ENCODE measurements around the gene LRRK2. TPM values are rescaled to one million over a fixed set of nuclear protein-coding genes. Genes with fewer than 3 reads are reported as not detected.
"Not testable (repeated sequence)": the region's sequence is repeated elsewhere in the genome, so short reads cannot be mapped to it uniquely, and the experiment has no call there.

The LRRK2 gene
- total RNA-seq, 2 experiments from 2014 or later = 0.21 to 0.80 TPM

DNA sequence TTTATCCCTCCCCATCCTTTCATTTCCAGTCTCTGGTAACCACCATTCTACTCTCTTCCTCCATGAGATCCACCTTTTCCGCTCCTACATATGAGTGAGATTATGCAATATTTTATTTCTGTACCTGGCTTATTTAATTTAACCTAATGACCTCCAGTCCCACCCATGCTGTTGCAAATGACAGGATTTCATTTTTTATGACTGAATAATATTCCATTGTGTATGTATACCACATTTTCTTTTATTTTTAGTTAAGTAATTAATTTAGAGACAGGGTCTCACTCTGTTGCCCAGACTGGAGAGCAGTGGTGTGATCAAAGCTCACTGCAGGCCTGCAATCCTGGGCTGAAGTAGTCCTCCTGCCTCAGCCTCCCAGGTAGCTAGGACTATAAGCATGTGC is 2.6 kb downstream of the LRRK2 start:
- no peak for DNase-seq

DNA sequence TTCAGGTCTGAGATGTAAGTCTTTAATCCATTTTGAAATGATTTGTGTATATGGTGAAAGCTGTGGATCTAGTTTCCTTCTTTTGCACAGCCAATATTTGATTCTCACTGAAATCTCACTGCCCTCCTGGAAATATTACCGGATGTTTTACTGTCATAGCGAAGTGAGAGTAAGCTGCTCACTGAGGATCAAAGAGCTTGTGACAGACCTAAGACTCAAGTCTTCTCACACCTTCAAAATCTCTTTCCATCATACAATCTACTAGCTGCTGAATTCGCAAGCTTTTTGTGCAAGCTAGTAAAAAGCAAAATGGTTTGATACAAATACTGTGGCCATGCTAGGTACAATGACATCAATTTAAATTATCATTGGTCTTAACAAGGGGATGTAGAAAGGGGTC is 3.9 kb downstream of the LRRK2 start:
- peaks cover 39% of the 10 kb centered on the region for H3K27me3 Mint-ChIP-seq
- peaks cover 5% of the 10 kb centered on the region for H3K4me1 Mint-ChIP-seq
- H3K9me3 Mint-ChIP-seq = no peaks in the 10 kb centered on the region
- H3K4me3 Mint-ChIP-seq = no peak overlapping the region
- H3K36me3 Mint-ChIP-seq = no peaks in the 10 kb centered on the region
- no peak overlapping the region for H3K27ac Mint-ChIP-seq
- no peak for DNase-seq

More for the DNA sequence above, 2.6 kb downstream of the LRRK2 start:
- H3K36me3 Mint-ChIP-seq = no peaks in the 10 kb centered on the region
- H3K27ac Mint-ChIP-seq = no peak overlapping the region
- no peak overlapping the region for H3K4me3 Mint-ChIP-seq
- peaks cover 5% of the 10 kb centered on the region for H3K4me1 Mint-ChIP-seq
- H3K27me3 Mint-ChIP-seq = peaks cover 49% of the 10 kb centered on the region
- no peaks in the 10 kb centered on the region for H3K9me3 Mint-ChIP-seq

DNA sequence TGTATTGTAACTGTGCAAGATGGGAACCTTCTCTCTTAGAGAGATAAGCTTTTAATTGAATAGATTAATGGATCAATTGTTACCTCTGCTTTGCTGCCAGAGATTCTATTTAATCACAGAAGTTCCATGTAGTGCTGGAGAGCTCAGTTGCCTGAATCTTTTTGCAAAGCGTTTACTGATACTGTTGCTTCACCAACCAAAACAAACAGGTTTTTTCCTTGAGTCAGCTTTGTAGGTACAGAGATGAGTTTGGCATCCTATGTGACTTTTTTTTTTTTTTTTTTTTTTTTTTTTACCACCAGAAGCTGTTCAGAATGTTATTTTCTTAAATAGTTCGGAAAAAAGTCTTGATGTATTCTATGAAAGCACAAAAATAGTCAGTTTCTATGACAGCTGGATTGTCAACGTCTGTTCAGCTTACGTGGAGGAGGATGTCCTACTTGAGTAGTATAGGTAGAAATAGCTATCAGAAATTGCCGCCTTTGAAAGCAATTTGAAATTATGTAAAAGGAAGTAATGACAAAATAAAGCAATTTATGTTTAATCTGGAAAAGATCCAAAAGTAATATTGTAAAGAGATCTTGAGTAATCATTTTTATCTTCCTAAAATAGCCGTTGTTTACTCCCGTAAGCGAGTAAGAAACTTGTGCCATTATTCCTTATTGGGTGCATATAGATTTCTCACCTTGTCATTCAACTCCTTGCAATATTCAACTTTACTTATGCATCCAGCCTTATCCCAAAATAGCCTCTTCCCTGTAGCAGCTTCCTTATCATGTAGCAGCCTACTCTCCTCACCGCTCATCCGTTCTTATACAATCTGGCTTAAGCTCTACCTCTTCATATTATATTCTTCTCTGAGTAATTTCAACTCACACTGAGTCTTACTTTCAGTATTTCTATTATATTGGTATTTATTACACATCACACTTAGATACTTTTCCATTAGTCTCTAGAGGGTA is 5.2 kb downstream of the LRRK2 start:
- Mint-ChIP-seq H3K36me3 (no peaks in the 10 kb centered on the region), H3K9me3 (no peaks in the 10 kb centered on the region), H3K4me1 (no peaks in the 10 kb centered on the region), H3K4me3 (no peak overlapping the region), H3K27ac (no peak overlapping the region), H3K27me3 (peaks cover 31% of the 10 kb centered on the region)
- DNase-seq = no peak

DNA sequence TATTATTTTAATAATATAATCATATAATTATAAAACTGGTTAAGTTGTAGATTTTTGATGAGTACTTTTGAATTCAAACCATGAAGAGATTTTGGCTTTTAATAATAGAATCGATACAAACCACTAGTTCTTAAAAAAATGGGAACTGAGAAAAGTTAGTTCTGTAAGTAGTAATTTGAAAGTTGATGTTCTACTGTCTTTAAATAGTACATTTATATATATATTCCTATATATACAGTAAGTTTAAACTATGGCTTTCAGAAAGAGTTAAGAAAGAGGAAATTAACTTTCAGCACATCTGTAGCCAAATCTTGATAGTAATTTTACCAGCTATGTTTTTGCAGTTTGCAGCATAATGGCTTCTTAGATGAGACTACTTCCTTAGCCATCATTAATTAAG is 7.8 kb downstream of the LRRK2 start:
- no peak overlapping the region for H3K27ac Mint-ChIP-seq
- H3K27me3 Mint-ChIP-seq = peaks cover 9% of the 10 kb centered on the region
- H3K4me3 Mint-ChIP-seq = no peak overlapping the region
- H3K9me3 Mint-ChIP-seq = no peaks in the 10 kb centered on the region
- DNase-seq = no peak
- H3K4me1 Mint-ChIP-seq = no peaks in the 10 kb centered on the region
- H3K36me3 Mint-ChIP-seq = no peaks in the 10 kb centered on the region

DNA sequence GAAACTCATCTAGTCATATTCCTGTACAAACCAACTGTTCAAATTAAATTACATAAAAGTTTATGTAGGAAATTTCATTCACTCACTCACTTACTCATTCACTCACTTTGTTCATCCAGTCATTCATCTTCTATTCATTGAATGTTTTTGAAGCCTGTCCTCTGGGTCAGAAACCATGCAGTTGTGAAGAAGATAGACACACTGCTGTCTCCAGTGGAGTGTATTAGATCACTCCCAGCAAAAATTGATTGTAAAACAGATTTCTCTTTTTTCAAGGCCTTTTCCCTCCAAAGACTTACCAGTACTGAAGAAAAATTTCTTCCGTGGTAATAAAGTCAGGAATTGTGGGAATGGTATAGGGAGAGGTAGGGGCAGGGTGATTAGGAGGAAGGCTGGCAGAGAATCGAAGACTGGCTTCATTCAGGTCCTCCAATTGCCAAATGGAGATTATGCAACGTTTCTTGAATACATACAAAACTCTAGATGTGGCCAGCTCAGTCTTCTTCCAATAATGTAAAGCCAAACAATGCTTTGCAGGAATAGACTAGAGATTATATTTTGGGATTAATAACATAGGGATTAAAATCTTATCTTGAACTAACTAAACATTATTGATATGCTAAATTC is 9.1 kb downstream of the LRRK2 start:
- Mint-ChIP-seq H3K36me3 (no peaks in the 10 kb centered on the region), H3K4me1 (no peaks in the 10 kb centered on the region), H3K9me3 (no peaks in the 10 kb centered on the region), H3K27ac (no peak overlapping the region), H3K27me3 (peaks cover 4% of the 10 kb centered on the region), H3K4me3 (no peak overlapping the region)
- no peak for DNase-seq

DNA sequence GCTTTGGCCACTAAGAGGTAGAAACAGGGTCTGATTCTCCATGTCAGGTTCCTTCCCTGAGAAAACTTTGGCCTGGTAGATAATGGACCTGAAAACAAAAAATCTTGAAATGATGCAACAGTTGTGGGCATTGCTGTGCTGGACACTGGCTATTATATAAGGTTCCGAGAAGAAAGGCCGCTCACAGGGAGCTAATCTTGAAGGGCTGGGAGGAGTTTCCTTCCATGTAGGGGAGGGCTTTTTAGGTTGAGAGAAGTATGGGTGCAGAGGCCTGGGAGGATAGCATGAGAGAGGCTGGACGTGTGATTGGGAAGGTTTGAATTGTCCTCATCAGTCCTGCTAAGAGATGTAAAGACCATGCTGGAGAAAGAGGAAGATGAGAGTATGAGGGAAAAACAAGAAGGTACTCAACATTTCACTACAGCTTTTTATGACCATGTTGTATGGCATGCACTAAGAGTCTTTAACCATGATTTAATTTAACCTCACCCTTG is 11.6 kb downstream of the LRRK2 start:
- no peaks in the 10 kb centered on the region for H3K36me3 Mint-ChIP-seq
- no peaks in the 10 kb centered on the region for H3K9me3 Mint-ChIP-seq
- H3K27me3 Mint-ChIP-seq = peaks cover 4% of the 10 kb centered on the region
- DNase-seq = no peak
- no peak overlapping the region for H3K4me3 Mint-ChIP-seq
- H3K4me1 Mint-ChIP-seq = no peaks in the 10 kb centered on the region
- no peak overlapping the region for H3K27ac Mint-ChIP-seq

DNA sequence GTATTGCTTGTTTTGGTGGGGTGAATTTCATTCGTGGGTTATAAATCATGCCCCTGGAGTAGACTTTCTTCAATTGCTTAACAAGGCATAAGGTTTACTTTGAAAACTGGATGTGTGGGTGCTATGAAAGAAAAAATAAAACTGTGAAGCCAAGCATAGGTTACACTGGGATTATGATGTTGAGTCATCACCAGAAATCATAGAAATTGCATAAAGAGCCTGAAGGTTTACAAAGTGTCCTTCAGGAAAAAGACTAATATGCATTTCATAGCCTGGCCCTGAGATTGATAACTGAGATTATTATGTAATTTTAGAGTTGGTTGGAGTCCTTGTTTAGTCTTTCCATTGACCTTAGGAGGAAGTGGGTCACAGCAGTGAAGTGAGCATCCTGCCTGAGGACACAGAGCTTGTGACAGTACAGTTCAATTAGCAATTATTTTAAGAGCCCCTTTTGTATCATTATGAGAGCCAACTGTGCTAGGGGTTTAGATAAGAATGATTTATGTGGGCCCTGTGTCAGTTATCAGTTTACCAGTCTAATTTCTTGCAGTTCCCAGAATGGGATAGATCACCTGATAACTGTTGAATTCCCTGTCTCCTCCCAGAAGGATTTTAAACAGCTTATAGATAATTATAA is 13.6 kb downstream of the LRRK2 start:
- Mint-ChIP-seq H3K9me3 (no peaks in the 10 kb centered on the region), H3K36me3 (no peaks in the 10 kb centered on the region), H3K4me3 (no peak overlapping the region), H3K27ac (no peak overlapping the region), H3K4me1 (no peaks in the 10 kb centered on the region), H3K27me3 (no peaks in the 10 kb centered on the region)
- DNase-seq = no peak

DNA sequence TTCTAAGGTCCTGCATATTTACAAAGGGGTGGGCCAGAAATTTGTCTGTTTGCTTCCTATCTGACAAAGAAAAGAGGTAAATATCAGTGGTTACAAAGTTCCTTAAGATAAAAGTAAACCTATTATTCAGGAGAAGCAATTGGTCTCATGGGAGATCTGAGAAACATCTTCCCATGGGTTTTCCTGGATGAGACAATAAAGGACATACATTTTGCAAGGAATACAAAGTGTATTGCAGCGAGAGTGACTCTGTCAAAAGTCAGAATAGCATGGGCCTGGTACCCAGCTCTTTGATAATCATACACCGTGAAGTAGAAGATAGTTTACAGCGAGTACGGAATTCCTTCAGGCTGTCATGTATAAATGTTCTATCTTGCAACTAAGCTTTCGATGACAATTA is 14.2 kb downstream of the LRRK2 start:
- Mint-ChIP-seq H3K4me3 (no peak overlapping the region), H3K9me3 (no peaks in the 10 kb centered on the region), H3K4me1 (no peaks in the 10 kb centered on the region), H3K36me3 (no peaks in the 10 kb centered on the region), H3K27ac (no peak overlapping the region), H3K27me3 (no peaks in the 10 kb centered on the region)
- no peak for DNase-seq

DNA sequence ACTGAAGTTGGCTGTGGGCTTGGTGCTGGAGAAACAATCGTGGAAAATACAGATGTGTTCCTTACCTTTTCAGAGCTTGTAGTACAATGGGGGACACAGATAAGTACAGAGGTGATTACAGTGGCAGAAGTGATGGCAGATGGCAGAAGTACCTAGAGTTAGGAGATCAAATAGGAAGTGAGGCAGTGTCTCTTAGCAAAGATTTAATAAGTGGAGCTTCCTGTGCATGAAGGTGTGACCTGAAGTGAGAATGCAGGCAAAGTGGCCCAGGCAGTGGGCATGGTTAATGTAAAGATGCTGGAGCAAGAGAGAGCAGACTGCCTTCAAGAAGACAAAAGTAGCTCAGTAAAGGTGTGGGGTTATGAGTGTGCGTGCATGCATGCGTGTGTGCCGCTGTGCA is 16.0 kb downstream of the LRRK2 start:
- no peak overlapping the region for H3K4me3 Mint-ChIP-seq
- H3K4me1 Mint-ChIP-seq = no peaks in the 10 kb centered on the region
- no peaks in the 10 kb centered on the region for H3K9me3 Mint-ChIP-seq
- H3K36me3 Mint-ChIP-seq = no peaks in the 10 kb centered on the region
- DNase-seq = no peak
- no peak overlapping the region for H3K27ac Mint-ChIP-seq
- H3K27me3 Mint-ChIP-seq = no peaks in the 10 kb centered on the region

DNA sequence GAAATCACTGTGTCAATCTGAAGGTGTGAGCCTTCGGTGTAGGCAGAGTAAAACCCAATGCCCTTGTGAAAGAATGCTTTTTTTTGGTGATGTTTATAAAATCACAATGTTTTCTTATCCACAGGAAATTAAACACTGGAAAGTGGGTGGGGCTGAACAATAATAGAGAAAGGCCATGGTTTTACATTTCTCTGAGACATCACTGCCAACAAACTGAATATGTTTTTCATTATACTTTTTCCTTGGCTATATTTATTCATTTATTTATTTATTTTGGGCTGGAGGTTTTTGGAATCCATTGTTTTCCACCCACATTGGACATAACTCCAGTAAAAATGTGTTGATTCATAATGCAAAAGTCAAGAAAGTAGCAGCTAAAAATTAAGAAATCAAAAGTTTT is 16.9 kb downstream of the LRRK2 start:
- no peak overlapping the region for H3K27ac Mint-ChIP-seq
- H3K36me3 Mint-ChIP-seq = no peaks in the 10 kb centered on the region
- H3K9me3 Mint-ChIP-seq = no peaks in the 10 kb centered on the region
- no peak overlapping the region for H3K4me3 Mint-ChIP-seq
- H3K27me3 Mint-ChIP-seq = no peaks in the 10 kb centered on the region
- H3K4me1 Mint-ChIP-seq = no peaks in the 10 kb centered on the region
- DNase-seq = no peak

DNA sequence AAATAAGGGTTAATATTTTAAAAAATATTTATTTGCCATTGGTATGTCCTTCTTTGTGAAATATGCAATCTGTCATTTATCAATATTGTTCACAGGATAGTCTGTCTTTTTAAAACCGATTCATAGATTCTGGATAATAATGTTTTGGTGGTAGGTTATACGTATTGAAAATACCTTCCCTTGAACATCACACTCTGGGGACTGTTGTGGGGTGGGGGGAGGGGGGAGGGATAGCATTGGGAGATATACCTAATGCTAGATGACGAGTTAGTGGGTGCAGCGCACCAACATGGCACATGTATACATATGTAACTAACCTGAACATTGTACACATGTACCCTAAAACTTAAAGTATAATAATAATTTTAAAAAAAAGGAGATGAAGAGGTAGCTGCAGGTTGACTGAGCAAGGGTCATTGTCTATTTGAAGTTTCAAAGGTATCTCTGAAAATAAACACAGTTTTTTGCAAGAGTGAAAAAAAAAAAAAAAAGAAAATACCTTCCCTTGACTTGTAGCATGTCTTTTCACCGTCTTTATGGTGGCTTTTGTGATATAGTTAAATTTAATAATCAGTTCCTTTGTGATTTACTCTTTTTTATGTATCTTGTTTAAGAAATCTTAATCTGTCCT is 19.8 kb downstream of the LRRK2 start:
- H3K27ac Mint-ChIP-seq, H3K27me3 Mint-ChIP-seq, DNase-seq, H3K4me3 Mint-ChIP-seq, H3K4me1 Mint-ChIP-seq, H3K36me3 Mint-ChIP-seq, H3K9me3 Mint-ChIP-seq: not testable (repeated sequence)

DNA sequence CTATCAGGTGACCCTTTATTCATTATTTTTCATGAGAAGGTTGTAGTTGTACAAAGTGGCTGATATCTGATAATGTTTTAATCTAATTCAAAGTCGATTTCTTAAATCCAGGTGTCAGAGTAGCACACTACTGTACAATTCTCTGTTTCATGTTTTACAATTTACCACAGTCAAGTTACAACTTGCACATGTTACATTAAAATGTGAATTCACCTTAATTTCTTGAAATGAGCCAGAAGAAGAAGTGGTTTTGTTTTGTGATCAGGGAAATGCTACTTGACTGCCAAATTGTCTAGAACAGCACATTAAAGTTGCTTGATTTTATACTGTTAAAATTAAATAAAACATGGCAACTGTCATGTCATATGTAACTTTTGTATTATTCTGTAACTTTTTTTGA is 23.2 kb downstream of the LRRK2 start:
- no peaks in the 10 kb centered on the region for H3K27me3 Mint-ChIP-seq
- H3K36me3 Mint-ChIP-seq = no peaks in the 10 kb centered on the region
- H3K9me3 Mint-ChIP-seq = peaks cover 2% of the 10 kb centered on the region
- no peak overlapping the region for H3K27ac Mint-ChIP-seq
- no peaks in the 10 kb centered on the region for H3K4me1 Mint-ChIP-seq
- DNase-seq = no peak
- H3K4me3 Mint-ChIP-seq = no peak overlapping the region

DNA sequence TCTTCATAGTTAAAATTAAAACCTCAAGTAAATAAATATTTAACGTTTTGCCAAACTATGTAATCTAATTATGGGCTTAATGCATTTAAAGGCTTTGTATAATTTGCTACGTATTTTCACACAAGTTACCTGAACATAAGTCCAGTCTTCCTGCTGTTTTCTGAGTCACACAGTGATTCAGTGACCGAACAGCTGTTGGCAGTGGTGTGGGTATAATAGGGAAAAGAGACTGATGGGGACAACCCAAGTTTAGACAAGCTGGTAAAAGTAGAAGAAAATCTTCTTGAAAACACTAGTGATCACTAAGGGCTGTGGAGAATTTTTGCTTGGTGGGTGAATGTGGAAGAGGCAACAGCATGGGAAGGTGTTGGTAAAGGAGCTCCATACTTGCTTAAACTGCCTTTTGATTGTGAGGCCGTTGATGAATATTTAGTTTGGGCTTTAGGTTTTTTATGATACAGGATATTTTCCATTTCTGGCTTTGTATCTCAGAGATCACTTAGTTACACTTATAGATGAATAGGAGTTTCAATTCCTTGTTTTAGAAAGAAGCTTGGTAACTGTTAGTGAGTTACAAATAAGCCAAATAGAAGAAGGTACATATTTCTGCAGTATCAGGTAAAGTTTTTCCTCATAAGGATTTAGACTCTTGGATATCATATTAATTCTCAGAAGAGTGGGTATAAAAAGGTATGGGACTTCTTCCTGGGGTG is 23.9 kb downstream of the LRRK2 start:
- H3K9me3 Mint-ChIP-seq = peaks cover 2% of the 10 kb centered on the region
- H3K4me1 Mint-ChIP-seq = no peaks in the 10 kb centered on the region
- no peaks in the 10 kb centered on the region for H3K27me3 Mint-ChIP-seq
- no peak for DNase-seq
- H3K36me3 Mint-ChIP-seq = no peaks in the 10 kb centered on the region
- no peak overlapping the region for H3K4me3 Mint-ChIP-seq
- no peak overlapping the region for H3K27ac Mint-ChIP-seq

DNA sequence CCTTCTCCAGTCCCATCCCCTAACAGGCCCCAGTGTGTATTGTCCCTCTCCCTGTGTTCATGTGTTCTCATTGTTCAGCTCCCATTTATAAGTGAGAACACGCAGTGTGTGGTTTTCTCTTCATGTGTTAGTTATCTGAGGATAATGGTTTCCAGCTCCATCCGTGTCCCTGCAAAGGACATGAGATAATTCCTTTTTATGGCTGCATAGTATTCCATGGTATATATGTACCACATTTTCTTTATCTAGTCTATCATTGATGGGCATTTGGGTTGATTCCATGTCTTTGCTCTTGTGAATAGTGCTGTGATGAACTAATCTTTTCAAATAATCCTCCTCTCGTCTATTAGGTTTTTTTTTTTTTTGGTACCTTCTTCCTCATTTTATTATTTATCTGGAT is 25.9 kb downstream of the LRRK2 start:
- H3K27me3 Mint-ChIP-seq, H3K4me3 Mint-ChIP-seq, DNase-seq, H3K9me3 Mint-ChIP-seq, H3K27ac Mint-ChIP-seq, H3K36me3 Mint-ChIP-seq, H3K4me1 Mint-ChIP-seq: not testable (repeated sequence)
